Pons (tissue), 1 donor: ENCODE measurements around the gene SYT11.
A peak's percentile ranks its signal among the peaks of the same experiment; 100 is the strongest.
"Not testable (repeated sequence)": the region's sequence is repeated elsewhere in the genome, so short reads cannot be mapped to it uniquely, and the experiment has no call there.

Experiments
- DNase-seq: peaks from one replicate; pipeline ENCODE4 v3.0.0-alpha.2; 2016; ENCODE audit warnings: low spot score

SYT11 gene

GRCh38 chr1:155860970-155861510, 1.7 kb downstream of the SYT11 start:
- DNase-seq = peak; percentile 69

GRCh38 chr1:155861896-155862295, 2.5 kb downstream of the SYT11 start:
- DNase-seq = no peak

- DNase-seq = no peak
Measured at GRCh38 chr1:155864393-155864792, 5.0 kb downstream of the SYT11 start.

- DNase-seq = no peak
Measured at GRCh38 chr1:155867766-155868165, 8.4 kb downstream of the SYT11 start.

- peak; percentile 99 for DNase-seq
Measured at GRCh38 chr1:155871390-155871789, 12.0 kb downstream of the SYT11 start.

- DNase-seq = peak; percentile 93
Measured at GRCh38 chr1:155872527-155872926, 13.2 kb downstream of the SYT11 start.

GRCh38 chr1:155873860-155874259, 14.5 kb downstream of the SYT11 start:
- no peak for DNase-seq

GRCh38 chr1:155877945-155878344, 18.6 kb downstream of the SYT11 start:
- no peak for DNase-seq

GRCh38 chr1:155880251-155880650, 20.9 kb downstream of the SYT11 start:
- no peak for DNase-seq

- DNase-seq = no peak
Measured at GRCh38 chr1:155880950-155881349, 21.6 kb downstream of the SYT11 start.

GRCh38 chr1:155882235-155882634, 22.9 kb downstream of the SYT11 start:
- no peak for DNase-seq

- no peak for DNase-seq
Measured at GRCh38 chr1:155882766-155883165, 23.4 kb downstream of the SYT11 start.

GRCh38 chr1:155884031-155884960, 24.9 kb downstream of the SYT11 start:
- DNase-seq = no peak

- no peak for DNase-seq
Measured at GRCh38 chr1:155884982-155885381, 25.6 kb downstream of the SYT11 start.

- DNase-seq = no peak
Measured at GRCh38 chr1:155888481-155888880, 29.1 kb downstream of the SYT11 start.

- no peak for DNase-seq
Measured at GRCh38 chr1:155889566-155889965, 30.2 kb downstream of the SYT11 start.

GRCh38 chr1:155890251-155890650, 30.9 kb downstream of the SYT11 start:
- no peak for DNase-seq

- DNase-seq = no peak
Measured at GRCh38 chr1:155892796-155893195, 33.4 kb downstream of the SYT11 start.

GRCh38 chr1:155893389-155894142, 34.2 kb downstream of the SYT11 start:
- no peak for DNase-seq

- DNase-seq = not testable (repeated sequence)
Measured at GRCh38 chr1:155895617-155896016, 36.2 kb downstream of the SYT11 start.

GRCh38 chr1:155896476-155896875, 37.1 kb downstream of the SYT11 start:
- not testable (repeated sequence) for DNase-seq

GRCh38 chr1:155897746-155898145, 38.4 kb downstream of the SYT11 start:
- no peak for DNase-seq

GRCh38 chr1:155898888-155899287, 39.5 kb downstream of the SYT11 start:
- no peak for DNase-seq
